ENCODE data around the gene MTCL1.

Gene MTCL1

GRCh38 chr18:8794156-8794933, 89.0 kb downstream of the MTCL1 start:
- no peak for DNase-seq (ENCODE audit: low read depth)

DNA sequence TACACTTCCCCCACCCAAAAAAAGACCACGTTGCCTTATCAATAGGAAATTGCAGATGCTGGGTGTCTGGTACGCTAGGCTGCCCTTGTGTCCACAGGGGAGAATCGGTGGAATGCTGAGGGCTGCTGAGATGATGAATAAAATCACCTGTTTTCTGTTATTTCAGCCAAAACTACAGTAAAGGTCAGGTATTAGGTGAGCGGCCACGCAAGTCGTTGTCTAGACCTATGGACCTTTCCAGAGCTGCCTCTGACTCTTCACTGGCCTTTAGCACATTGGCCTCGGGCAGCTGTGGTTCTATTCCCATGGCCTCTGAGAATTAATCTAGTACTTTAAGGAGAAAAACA, 89.6 kb downstream of the MTCL1 start:
- DNase-seq (ENCODE audit: low read depth), result no peak

- no peak for DNase-seq (ENCODE audit: low read depth)
Measured at GRCh38 chr18:8795586-8796325, 90.4 kb downstream of the MTCL1 start.

DNA sequence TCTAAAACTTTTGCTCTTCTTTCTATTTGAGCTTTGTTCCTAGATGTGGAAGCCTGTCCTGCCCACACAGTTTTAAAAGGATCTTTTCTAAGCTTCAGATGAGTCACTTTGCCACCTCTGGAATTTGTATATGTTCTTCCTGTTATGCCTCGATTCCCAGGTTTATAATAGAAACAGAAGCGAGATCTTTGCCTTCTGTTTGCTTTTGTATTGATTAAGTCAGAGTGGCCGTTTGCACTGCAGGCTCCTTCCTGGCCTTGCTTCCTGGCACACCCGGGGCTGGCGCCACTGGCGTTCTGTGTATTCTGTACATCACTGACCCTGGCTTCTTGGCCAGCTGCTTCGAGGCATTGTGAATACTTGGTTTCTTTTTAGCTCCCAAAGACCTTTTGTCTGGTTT, 91.8 kb downstream of the MTCL1 start:
- DNase-seq (ENCODE audit: low read depth), result no peak

- DNase-seq (ENCODE audit: low read depth), result no peak
Measured at GRCh38 chr18:8799001-8799400, 93.6 kb downstream of the MTCL1 start.

- no peak for DNase-seq (ENCODE audit: low read depth)
Measured at GRCh38 chr18:8799596-8800441, 94.5 kb downstream of the MTCL1 start.

- no peak for DNase-seq (ENCODE audit: low read depth)
Measured at GRCh38 chr18:8800445-8800844, 95.1 kb downstream of the MTCL1 start.

GRCh38 chr18:8800876-8801262, 95.5 kb downstream of the MTCL1 start:
- DNase-seq (ENCODE audit: low read depth), result no peak

- no peak for DNase-seq (ENCODE audit: low read depth)
Measured at GRCh38 chr18:8801263-8801901, 96.0 kb downstream of the MTCL1 start.

- no peak for DNase-seq (ENCODE audit: low read depth)
Measured at GRCh38 chr18:8802017-8802672, 96.8 kb downstream of the MTCL1 start.

GRCh38 chr18:8803063-8803795, 97.9 kb downstream of the MTCL1 start:
- DNase-seq (ENCODE audit: low read depth), result no peak

GRCh38 chr18:8803957-8804356, 98.6 kb downstream of the MTCL1 start:
- DNase-seq (ENCODE audit: low read depth), result no peak

- no peak for DNase-seq (ENCODE audit: low read depth)
Measured at GRCh38 chr18:8805552-8805951, 100.2 kb downstream of the MTCL1 start.

GRCh38 chr18:8806100-8806797, 100.9 kb downstream of the MTCL1 start:
- no peak for DNase-seq (ENCODE audit: low read depth)

GRCh38 chr18:8806798-8807487, 101.6 kb downstream of the MTCL1 start:
- no peak for DNase-seq (ENCODE audit: low read depth)

DNA sequence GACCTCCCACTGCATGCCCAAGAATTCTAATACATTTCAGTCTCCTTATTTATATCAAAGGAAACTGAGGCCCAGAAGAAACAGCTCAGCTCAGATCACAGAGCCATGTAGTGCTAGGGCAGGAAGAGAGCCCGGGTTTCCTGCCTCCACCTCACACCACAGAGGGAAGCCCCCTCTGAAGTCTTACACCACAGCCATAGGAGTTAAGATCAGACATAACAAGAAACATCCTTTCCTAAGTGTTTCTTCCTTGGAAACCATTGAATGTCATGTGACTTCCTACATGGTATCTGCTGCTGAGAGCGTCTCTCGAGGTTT, 102.1 kb downstream of the MTCL1 start:
- no peak for DNase-seq (ENCODE audit: low read depth)

GRCh38 chr18:8808001-8808400, 102.6 kb downstream of the MTCL1 start:
- DNase-seq (ENCODE audit: low read depth), result no peak

GRCh38 chr18:8809514-8809913, 104.2 kb downstream of the MTCL1 start:
- DNase-seq (ENCODE audit: low read depth), result no peak

DNA sequence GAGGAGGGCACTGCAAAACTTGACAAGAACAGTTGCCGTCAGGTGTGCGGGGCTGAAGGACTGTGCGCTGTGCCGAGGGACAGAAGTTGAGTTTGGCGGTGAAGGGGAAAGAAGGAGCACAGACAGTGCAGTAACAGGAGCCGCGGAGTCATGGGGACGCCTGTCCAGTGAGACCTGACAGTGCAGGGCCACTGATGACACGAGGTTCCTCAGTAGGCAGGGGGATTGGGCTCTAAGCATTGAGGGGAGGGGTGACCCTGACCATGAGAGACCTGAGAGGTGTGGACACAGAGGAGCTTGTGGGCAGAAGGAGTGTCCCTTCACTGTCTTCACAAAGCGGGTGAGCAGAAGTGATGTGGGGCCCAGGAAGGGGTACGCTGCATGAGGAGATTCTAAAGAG, 104.8 kb downstream of the MTCL1 start:
- no peak for DNase-seq (ENCODE audit: low read depth)

GRCh38 chr18:8811115-8811514, 105.8 kb downstream of the MTCL1 start:
- no peak for DNase-seq (ENCODE audit: low read depth)

All from activated gamma-delta T cell treated with anti-CD3 and anti-CD28 coated beads, Interleukin-2, amount 50 U/mL, for 16 hours (primary cell).